Neural cell (in vitro differentiated cells): ENCODE measurements around the gene XPR1. TPM values are rescaled to one million over a fixed set of nuclear protein-coding genes. Genes with fewer than 3 reads are reported as not detected.

Experiments used
- H2AFZ ChIP-seq: fragments of 200-600, 300-800 bp; sonication (generic), shearing (Covaris generic); 2 replicates; pipeline ENCODE4 v1.6.0; 2014; ENCODE audit warnings: low read depth, mild to moderate bottlenecking, antibody characterized with exemption, low read length, moderate library complexity
- H3F3A ChIP-seq: fragments of 200-600 bp; shearing (Covaris generic); 2 replicates; pipeline ENCODE4 v1.6.1; 2016; ENCODE audit warnings: mild to moderate bottlenecking, moderate library complexity, mixed read lengths, antibody characterized with exemption, low read length; ENCODE audit not compliant: insufficient read depth, poor library complexity, severe bottlenecking
- H3K27ac ChIP-seq: fragments of 200-600, 300-800 bp; sonication (generic), shearing (Covaris generic); 2 replicates; pipeline ENCODE4 v1.5.1; 2014; ENCODE audit warnings: mild to moderate bottlenecking, low read length, moderate library complexity
- H3K27me3 ChIP-seq: fragments of 300-800, 200-600 bp; sonication (generic), shearing (Covaris generic); 2 replicates; pipeline ENCODE4 v1.6.0; 2014; ENCODE audit warnings: mild to moderate bottlenecking, low read depth, low read length, moderate library complexity; ENCODE audit not compliant: insufficient read depth
- H3K36me3 ChIP-seq: fragments of 300-800, 200-600 bp; sonication (generic), shearing (Covaris generic); 2 replicates; pipeline ENCODE4 v1.5.1; 2014; ENCODE audit warnings: mild to moderate bottlenecking, antibody characterized with exemption, low read length, moderate library complexity; ENCODE audit not compliant: insufficient read depth
- H3K4me2 ChIP-seq: fragments of 300-800, 200-600 bp; sonication (generic), shearing (Covaris generic); 2 replicates; pipeline ENCODE4 v1.6.0; 2014; ENCODE audit warnings: mild to moderate bottlenecking, low read length
- H3K4me3 ChIP-seq: fragments of 300-800, 200-600 bp; sonication (generic), shearing (Covaris generic); 2 replicates; pipeline ENCODE4 v1.5.1; 2014; ENCODE audit warnings: mild to moderate bottlenecking, low read length, moderate library complexity
- H3K79me2 ChIP-seq: fragments of 200-600 bp; shearing (Covaris generic); replicated peaks from 2 replicates; pipeline ENCODE4 v1.6.0; 2014; ENCODE audit warnings: mild to moderate bottlenecking, low read length, moderate library complexity; ENCODE audit not compliant: insufficient read depth
- H3K9ac ChIP-seq: fragments of 300-800, 200-600 bp; sonication (generic), shearing (Covaris generic); 2 replicates; pipeline ENCODE4 v1.6.1; 2016; ENCODE audit warnings: mild to moderate bottlenecking, low read length, mixed read lengths
- H3K9me2 ChIP-seq: fragments of 200-600 bp; shearing (Covaris generic); 2 replicates; pipeline ENCODE4 v1.6.1; 2016; ENCODE audit warnings: mild to moderate bottlenecking, low read length, mixed read lengths; ENCODE audit not compliant: insufficient read depth
- H3K9me3 ChIP-seq: fragments of 200-600, 300-800 bp; sonication (generic), shearing (Covaris generic); 2 replicates; pipeline ENCODE4 v1.6.1; 2016; ENCODE audit warnings: mild to moderate bottlenecking, mixed run types, low read length, moderate library complexity, mixed read lengths
- H4K20me1 ChIP-seq: fragments of 200-600 bp; shearing (Covaris generic); 2 replicates; pipeline ENCODE4 v1.6.1; 2016; ENCODE audit warnings: mild to moderate bottlenecking, mixed run types; ENCODE audit not compliant: insufficient read depth
- EP300 ChIP-seq: fragments of 450-650 bp; conservative IDR thresholded peaks from 2 replicates; pipeline ENCODE4 v1.6.1; 2014; ENCODE audit warnings: antibody characterized with exemption, mild to moderate bottlenecking, moderate library complexity; ENCODE audit not compliant: poor library complexity, severe bottlenecking
- EZH2 ChIP-seq: fragments of 200-600, 300-800 bp; shearing (Covaris generic), sonication (generic); IDR thresholded peaks from 2 replicates; pipeline ENCODE4 v1.6.1; 2014; ENCODE audit warnings: antibody characterized with exemption, low read length, borderline replicate concordance, mild to moderate bottlenecking; ENCODE audit not compliant: insufficient read depth, poor library complexity, severe bottlenecking
- MXI1 ChIP-seq: fragments of 450-650 bp; conservative IDR thresholded peaks from 2 replicates; pipeline ENCODE4 v1.6.1; 2014; ENCODE audit warnings: antibody characterized with exemption, mild to moderate bottlenecking; ENCODE audit not compliant: poor library complexity, severe bottlenecking
- POLR2AphosphoS5 ChIP-seq: IDR thresholded peaks from 2 replicates; pipeline ENCODE4 v1.6.1; 2012
- RAD21 ChIP-seq: fragments of 450-650 bp; conservative IDR thresholded peaks from 2 replicates; pipeline ENCODE4 v1.6.1; 2014; ENCODE audit warnings: antibody characterized with exemption, mild to moderate bottlenecking, moderate library complexity
- SMC3 ChIP-seq: fragments of 450-650 bp; conservative IDR thresholded peaks from 2 replicates; pipeline ENCODE4 v1.6.1; 2014; ENCODE audit warnings: antibody characterized with exemption, mild to moderate bottlenecking, moderate library complexity; ENCODE audit not compliant: poor library complexity
- TAF1 ChIP-seq: IDR thresholded peaks from 2 replicates; pipeline ENCODE4 v1.6.1; 2012; ENCODE audit warnings: low read depth
- polyA plus RNA-seq: library from polyadenylated mRNA; depleted of rRNA; stranded (reverse); fragments of >200 nt; gene quantifications from 2 replicates; pipeline ENCODE4 v1.2.3, GENCODE V29; 2014
- TF ChIP-seq, protein P1 (sequence below): fragments of 450-650 bp; IDR thresholded peaks from 2 replicates; pipeline ENCODE4 v1.5.1; 2014; ENCODE audit warnings: antibody characterized with exemption, mild to moderate bottlenecking, moderate library complexity; ENCODE audit not compliant: poor library complexity, severe bottlenecking
- TF ChIP-seq, protein P2 (sequence below): IDR thresholded peaks from 2 replicates; pipeline ENCODE4 v1.6.1; 2012; ENCODE audit warnings: borderline replicate concordance

The XPR1 gene
- polyA plus RNA-seq, 1 donor from 2014 or later, result 185 TPM

DNA sequence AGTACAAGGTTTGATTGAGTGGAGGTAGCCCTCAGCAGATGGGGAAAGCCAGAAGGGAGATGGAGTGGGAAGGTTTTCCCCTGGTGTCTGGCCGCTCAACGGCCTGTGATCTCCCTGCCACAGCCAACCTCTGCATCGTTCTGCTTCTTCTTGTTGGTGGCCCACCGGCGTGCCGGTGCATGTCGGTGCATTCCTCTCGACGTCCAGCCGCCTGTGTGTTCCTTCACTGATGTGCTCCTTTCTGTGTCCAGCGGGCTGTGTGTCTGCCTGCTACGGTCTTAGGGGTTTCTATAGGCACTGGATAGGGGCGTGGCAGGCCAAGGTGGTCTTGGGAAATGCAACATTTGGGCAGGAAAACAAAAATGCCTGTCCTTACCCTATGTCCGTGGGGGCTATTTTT lies 101.0 kb downstream of the XPR1 start:
- no peak overlapping the region for H3K4me3 ChIP-seq
- no peaks in the 10 kb centered on the region for H3K36me3 ChIP-seq
- peaks cover 6% of the 10 kb centered on the region for H3K9me3 ChIP-seq
- no peak overlapping the region for H3K9ac ChIP-seq
- H3K27me3 ChIP-seq, result no peaks in the 10 kb centered on the region
- TF ChIP-seq EP300 (no peak), RAD21 (no peak), POLR2AphosphoS5 (no peak), TAF1 (no peak), SMC3 (no peak), EZH2 (no peak), MXI1 (no peak)
- TF ChIP-seq, protein P1, sequence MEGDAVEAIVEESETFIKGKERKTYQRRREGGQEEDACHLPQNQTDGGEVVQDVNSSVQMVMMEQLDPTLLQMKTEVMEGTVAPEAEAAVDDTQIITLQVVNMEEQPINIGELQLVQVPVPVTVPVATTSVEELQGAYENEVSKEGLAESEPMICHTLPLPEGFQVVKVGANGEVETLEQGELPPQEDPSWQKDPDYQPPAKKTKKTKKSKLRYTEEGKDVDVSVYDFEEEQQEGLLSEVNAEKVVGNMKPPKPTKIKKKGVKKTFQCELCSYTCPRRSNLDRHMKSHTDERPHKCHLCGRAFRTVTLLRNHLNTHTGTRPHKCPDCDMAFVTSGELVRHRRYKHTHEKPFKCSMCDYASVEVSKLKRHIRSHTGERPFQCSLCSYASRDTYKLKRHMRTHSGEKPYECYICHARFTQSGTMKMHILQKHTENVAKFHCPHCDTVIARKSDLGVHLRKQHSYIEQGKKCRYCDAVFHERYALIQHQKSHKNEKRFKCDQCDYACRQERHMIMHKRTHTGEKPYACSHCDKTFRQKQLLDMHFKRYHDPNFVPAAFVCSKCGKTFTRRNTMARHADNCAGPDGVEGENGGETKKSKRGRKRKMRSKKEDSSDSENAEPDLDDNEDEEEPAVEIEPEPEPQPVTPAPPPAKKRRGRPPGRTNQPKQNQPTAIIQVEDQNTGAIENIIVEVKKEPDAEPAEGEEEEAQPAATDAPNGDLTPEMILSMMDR, result no peak
- TF ChIP-seq, protein P2, sequence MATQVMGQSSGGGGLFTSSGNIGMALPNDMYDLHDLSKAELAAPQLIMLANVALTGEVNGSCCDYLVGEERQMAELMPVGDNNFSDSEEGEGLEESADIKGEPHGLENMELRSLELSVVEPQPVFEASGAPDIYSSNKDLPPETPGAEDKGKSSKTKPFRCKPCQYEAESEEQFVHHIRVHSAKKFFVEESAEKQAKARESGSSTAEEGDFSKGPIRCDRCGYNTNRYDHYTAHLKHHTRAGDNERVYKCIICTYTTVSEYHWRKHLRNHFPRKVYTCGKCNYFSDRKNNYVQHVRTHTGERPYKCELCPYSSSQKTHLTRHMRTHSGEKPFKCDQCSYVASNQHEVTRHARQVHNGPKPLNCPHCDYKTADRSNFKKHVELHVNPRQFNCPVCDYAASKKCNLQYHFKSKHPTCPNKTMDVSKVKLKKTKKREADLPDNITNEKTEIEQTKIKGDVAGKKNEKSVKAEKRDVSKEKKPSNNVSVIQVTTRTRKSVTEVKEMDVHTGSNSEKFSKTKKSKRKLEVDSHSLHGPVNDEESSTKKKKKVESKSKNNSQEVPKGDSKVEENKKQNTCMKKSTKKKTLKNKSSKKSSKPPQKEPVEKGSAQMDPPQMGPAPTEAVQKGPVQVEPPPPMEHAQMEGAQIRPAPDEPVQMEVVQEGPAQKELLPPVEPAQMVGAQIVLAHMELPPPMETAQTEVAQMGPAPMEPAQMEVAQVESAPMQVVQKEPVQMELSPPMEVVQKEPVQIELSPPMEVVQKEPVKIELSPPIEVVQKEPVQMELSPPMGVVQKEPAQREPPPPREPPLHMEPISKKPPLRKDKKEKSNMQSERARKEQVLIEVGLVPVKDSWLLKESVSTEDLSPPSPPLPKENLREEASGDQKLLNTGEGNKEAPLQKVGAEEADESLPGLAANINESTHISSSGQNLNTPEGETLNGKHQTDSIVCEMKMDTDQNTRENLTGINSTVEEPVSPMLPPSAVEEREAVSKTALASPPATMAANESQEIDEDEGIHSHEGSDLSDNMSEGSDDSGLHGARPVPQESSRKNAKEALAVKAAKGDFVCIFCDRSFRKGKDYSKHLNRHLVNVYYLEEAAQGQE, result no peak
- no peaks in the 10 kb centered on the region for H4K20me1 ChIP-seq
- no peak overlapping the region for H3K4me2 ChIP-seq
- H2AFZ ChIP-seq, result no peak overlapping the region
- H3K27ac ChIP-seq, result no peak overlapping the region
- no peaks in the 10 kb centered on the region for H3K9me2 ChIP-seq
- H3K79me2 ChIP-seq, result peaks cover 27% of the 10 kb centered on the region
- no peaks in the 10 kb centered on the region for H3F3A ChIP-seq

DNA sequence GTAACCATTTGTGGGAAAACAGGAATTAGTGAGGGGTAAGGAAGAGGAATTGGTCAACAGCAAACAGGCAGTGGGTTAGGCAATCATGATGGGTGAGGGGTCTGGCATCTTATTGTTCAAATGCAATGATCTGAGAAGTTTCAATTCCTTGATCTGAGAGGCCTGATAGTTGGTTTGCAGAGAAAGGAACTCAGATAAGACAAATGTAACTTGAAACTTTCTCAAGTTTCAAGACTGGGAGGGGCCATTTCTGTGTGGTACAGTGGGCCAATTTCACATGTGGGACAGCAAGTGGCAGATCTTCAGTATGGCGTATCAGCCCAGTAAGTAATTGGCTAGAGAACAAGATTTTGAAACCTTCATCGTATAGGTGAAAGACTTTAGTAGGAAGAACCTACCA lies 102.5 kb downstream of the XPR1 start:
- H3K9me3 ChIP-seq, result peaks cover 6% of the 10 kb centered on the region
- H3K27me3 ChIP-seq, result no peaks in the 10 kb centered on the region
- H3K27ac ChIP-seq, result no peak overlapping the region
- peaks cover 36% of the 10 kb centered on the region for H3K79me2 ChIP-seq
- no peaks in the 10 kb centered on the region for H4K20me1 ChIP-seq
- TF ChIP-seq EZH2 (no peak), POLR2AphosphoS5 (no peak), TAF1 (no peak), MXI1 (no peak)
- TF ChIP-seq, protein P2, result no peak
- H2AFZ ChIP-seq, result no peak overlapping the region
- H3K36me3 ChIP-seq, result no peaks in the 10 kb centered on the region
- no peak overlapping the region for H3K4me3 ChIP-seq
- H3F3A ChIP-seq, result no peaks in the 10 kb centered on the region
- H3K9ac ChIP-seq, result no peak overlapping the region
- H3K4me2 ChIP-seq, result no peak overlapping the region
- H3K9me2 ChIP-seq, result no peaks in the 10 kb centered on the region
